Cardiac muscle cell (in vitro differentiated cells and primary cell): ENCODE results near the gene TRIM24. TPM values are rescaled to one million over a fixed set of nuclear protein-coding genes. Genes with fewer than 3 reads are reported as not detected.
A peak's percentile ranks its signal among the peaks of the same experiment; 100 is the strongest.
"Not testable (repeated sequence)": the region's sequence is repeated elsewhere in the genome, so short reads cannot be mapped to it uniquely, and the experiment has no call there.

Experiments used
- DNase-seq, 2 donors: peaks; one replicate each; pipeline versions ENCODE4 v3.0.0 to v3.0.0-alpha.2; 2010 to 2017; ENCODE audit warnings: low read depth in 1 of 2, low spot score in 1 of 2
- H3K27ac ChIP-seq: fragments of 200-600 bp; sonication (generic); 2 replicates; pipeline ENCODE4 v1.5.1; 2016
- H3K27me3 ChIP-seq: fragments of 200-600 bp; sonication (generic); 2 replicates; pipeline ENCODE4 v1.6.0; 2016; ENCODE audit warnings: control low read depth
- H3K36me3 ChIP-seq: fragments of 200-600 bp; sonication (generic); 2 replicates; pipeline ENCODE4 v1.5.1; 2016; ENCODE audit warnings: control low read depth
- H3K4me1 ChIP-seq: fragments of 200-600 bp; sonication (generic); 2 replicates; pipeline ENCODE4 v1.8.1; 2017; ENCODE audit warnings: low read depth, mild to moderate bottlenecking, mixed run types
- H3K4me3 ChIP-seq: fragments of 200-600 bp; sonication (generic); 2 replicates; pipeline ENCODE4 v1.5.1; 2016; ENCODE audit warnings: mild to moderate bottlenecking
- H3K9me3 ChIP-seq: fragments of 200-600 bp; sonication (generic); 2 replicates; pipeline ENCODE4 v1.5.1; 2017; ENCODE audit warnings: low read depth, mild to moderate bottlenecking, control low read depth
- CTCF ChIP-seq: IDR thresholded peaks from 2 replicates; pipeline ENCODE4 v1.5.1; 2012; ENCODE audit warnings: low read depth, mild to moderate bottlenecking, low read length
- polyA plus RNA-seq: library from polyadenylated mRNA; unstranded; fragments of >200 nt; fragmentation: Nextera tagmentation; extraction: Ambion mirVana; gene quantifications from 2 replicates; pipeline ENCODE4 v1.2.1, GENCODE V29; 2016
- total RNA-seq: library from RNA; depleted of rRNA; stranded (reverse); fragments of >200 nt; gene quantifications from 2 replicates; pipeline ENCODE4 v1.2.3, GENCODE V29; 2016

The TRIM24 gene
- total and polyA plus RNA-seq, 2 experiments from 2014 or later: 99.2 to 113 TPM

- Histone ChIP-seq H3K4me1 (peaks cover 7% of the 10 kb centered on the region), H3K9me3 (no peaks in the 10 kb centered on the region), H3K27me3 (no peaks in the 10 kb centered on the region), H3K27ac (peak overlapping the region; percentile 94), H3K36me3 (peaks cover 45% of the 10 kb centered on the region), H3K4me3 (no peak overlapping the region)
- no peak for TF ChIP-seq CTCF
- DNase-seq: peak; percentile 14 to 81
Observed at GRCh38 chr7:138527746-138528223, 67.7 kb downstream of the TRIM24 start.

DNA sequence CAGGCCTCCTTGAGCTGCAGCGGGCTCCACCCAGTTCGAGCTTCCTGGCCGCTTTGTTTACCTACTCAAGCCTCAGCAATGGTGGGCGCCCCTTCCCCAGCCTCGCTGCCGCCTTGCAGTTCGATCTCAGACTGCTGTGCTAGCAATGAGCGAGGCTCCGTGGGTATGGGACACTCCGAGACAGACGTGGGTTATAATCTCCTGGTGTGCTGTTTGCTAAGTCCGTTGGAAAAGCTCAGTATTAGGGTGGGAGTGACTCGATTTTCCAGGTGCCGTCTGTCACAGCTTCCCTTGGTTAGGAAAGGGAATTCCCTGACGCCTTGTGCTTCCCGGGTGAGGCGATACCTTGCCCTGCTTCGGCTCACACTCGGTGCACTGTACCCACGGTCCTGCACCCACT lies 76.8 kb downstream of the TRIM24 start:
- not testable (repeated sequence) for H3K4me3 ChIP-seq, H3K27me3 ChIP-seq, DNase-seq, H3K4me1 ChIP-seq, H3K9me3 ChIP-seq, H3K27ac ChIP-seq
- peaks cover 40% of the 10 kb centered on the region for H3K36me3 ChIP-seq

DNA sequence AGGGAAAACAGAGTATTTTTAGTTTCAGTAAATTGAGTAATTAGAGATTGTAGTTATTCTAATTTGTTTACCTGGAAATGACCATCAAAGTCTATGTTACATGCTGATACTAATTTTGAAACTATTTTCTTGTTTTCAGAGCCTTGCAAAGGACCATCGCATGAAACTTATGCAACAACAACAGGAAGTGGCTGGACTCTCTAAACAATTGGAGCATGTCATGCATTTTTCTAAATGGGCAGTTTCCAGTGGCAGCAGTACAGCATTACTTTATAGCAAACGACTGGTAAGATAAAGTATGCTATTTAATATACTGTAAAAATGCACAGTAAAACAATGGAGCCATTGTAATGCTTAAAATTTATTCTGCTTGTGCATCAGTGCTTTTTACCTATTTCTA lies 78.5 kb downstream of the TRIM24 start:
- peaks cover 51% of the 10 kb centered on the region for H3K36me3 ChIP-seq
- peak in 1 of 2 donors; percentile 70 for DNase-seq
- H3K4me1 ChIP-seq: no peaks in the 10 kb centered on the region
- H3K27ac ChIP-seq: peak overlapping the region; percentile 36
- no peak for TF ChIP-seq CTCF
- no peaks in the 10 kb centered on the region for H3K9me3 ChIP-seq
- H3K4me3 ChIP-seq: no peak overlapping the region
- H3K27me3 ChIP-seq: no peaks in the 10 kb centered on the region

DNA sequence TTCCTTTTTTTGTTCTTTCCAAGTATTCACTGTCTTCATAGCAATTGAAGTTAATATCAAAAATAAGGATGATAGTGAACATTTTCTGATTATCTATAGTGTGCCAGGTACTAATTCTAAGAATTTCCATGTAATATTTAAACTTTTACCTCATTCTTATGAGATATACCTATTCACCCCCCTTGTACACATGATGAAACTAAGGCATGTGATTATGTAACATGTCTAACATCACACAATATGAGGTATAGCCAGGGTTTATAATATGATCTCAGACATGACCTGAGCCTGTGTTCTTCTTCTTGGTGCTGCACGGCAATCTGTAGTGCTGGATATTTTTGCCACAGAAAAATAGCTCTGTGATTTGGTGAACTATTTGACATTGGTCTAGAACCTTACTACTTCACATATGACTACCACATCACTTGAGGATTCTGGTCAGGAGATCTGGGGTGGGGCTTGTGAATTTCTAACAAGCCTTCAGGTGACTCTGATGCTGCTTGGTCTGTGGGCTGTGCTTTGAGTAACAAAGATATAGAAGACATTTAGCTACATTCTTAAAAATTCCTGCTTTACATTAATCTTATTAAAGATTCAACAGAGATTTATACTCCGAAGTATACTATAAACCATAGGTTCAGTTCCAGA lies 79.1 kb downstream of the TRIM24 start:
- DNase-seq: no peak
- TF ChIP-seq CTCF: no peak
- no peaks in the 10 kb centered on the region for H3K4me1 ChIP-seq
- H3K36me3 ChIP-seq: peaks cover 52% of the 10 kb centered on the region
- H3K4me3 ChIP-seq: no peak overlapping the region
- H3K27ac ChIP-seq: peak overlapping the region; percentile 4
- H3K9me3 ChIP-seq: no peaks in the 10 kb centered on the region
- no peaks in the 10 kb centered on the region for H3K27me3 ChIP-seq

GRCh38 chr7:138542183-138542582 lies 82.1 kb downstream of the TRIM24 start:
- Histone ChIP-seq H3K27me3 (no peaks in the 10 kb centered on the region), H3K4me3 (no peak overlapping the region), H3K9me3 (no peaks in the 10 kb centered on the region), H3K36me3 (peaks cover 82% of the 10 kb centered on the region), H3K4me1 (no peaks in the 10 kb centered on the region), H3K27ac (peak overlapping the region; percentile 65)
- DNase-seq: no peak
- TF ChIP-seq CTCF: no peak

GRCh38 chr7:138543739-138544138 lies 83.7 kb downstream of the TRIM24 start:
- Histone ChIP-seq H3K36me3 (peaks cover 80% of the 10 kb centered on the region), H3K9me3 (no peaks in the 10 kb centered on the region), H3K27me3 (no peaks in the 10 kb centered on the region), H3K27ac (no peak overlapping the region), H3K4me1 (no peaks in the 10 kb centered on the region), H3K4me3 (no peak overlapping the region)
- TF ChIP-seq CTCF: no peak
- no peak for DNase-seq
